HG03521 (cell line): ENCODE results near the gene BLTP3B.
"Not testable (repeated sequence)": the region's sequence is repeated elsewhere in the genome, so short reads cannot be mapped to it uniquely, and the experiment has no call there.

Source experiments
- ATAC-seq: cut with Tn5 transposase; IDR thresholded peaks from one replicate; pipeline ENCODE4 v1.9.1; 2021; ENCODE audit warnings: mild to moderate bottlenecking, moderate library complexity; ENCODE audit not compliant: unreplicated experiment

BLTP3B gene

GRCh38 chr12:100142851-100143559 is at the start of gene BLTP3B:
Gene BLTP3B (minus strand): TSS chr12:100142874. CDS start chr12:100142635, 239 bp downstream.
- peak; percentile 80 for ATAC-seq

- no peak for ATAC-seq
Measured at GRCh38 chr12:100189636-100190394, 47.1 kb upstream of the BLTP3B start.

GRCh38 chr12:100188888-100189635 is 46.4 kb upstream of the BLTP3B start:
- not testable (repeated sequence) for ATAC-seq

GRCh38 chr12:100187857-100188519 is 45.3 kb upstream of the BLTP3B start:
- ATAC-seq, result no peak

GRCh38 chr12:100187068-100187467 is 44.4 kb upstream of the BLTP3B start:
- no peak for ATAC-seq

GRCh38 chr12:100186071-100186470 is 43.4 kb upstream of the BLTP3B start:
- no peak for ATAC-seq

- peak; percentile 49 for ATAC-seq
Measured at GRCh38 chr12:100185361-100185894, 42.8 kb upstream of the BLTP3B start.

- no peak for ATAC-seq
Measured at GRCh38 chr12:100184549-100185145, 42.0 kb upstream of the BLTP3B start.

- ATAC-seq, result no peak
Measured at GRCh38 chr12:100179252-100179651, 36.6 kb upstream of the BLTP3B start.

- ATAC-seq, result not testable (repeated sequence)
Measured at GRCh38 chr12:100176493-100176892, 33.8 kb upstream of the BLTP3B start.

GRCh38 chr12:100174495-100174894 is 31.8 kb upstream of the BLTP3B start:
- ATAC-seq, result no peak

- ATAC-seq, result no peak
Measured at GRCh38 chr12:100173111-100173510, 30.4 kb upstream of the BLTP3B start.

- no peak for ATAC-seq
Measured at GRCh38 chr12:100171248-100171647, 28.6 kb upstream of the BLTP3B start.

GRCh38 chr12:100170313-100170858 is 27.7 kb upstream of the BLTP3B start:
- no peak for ATAC-seq

GRCh38 chr12:100169345-100169744 is 26.7 kb upstream of the BLTP3B start:
- ATAC-seq, result no peak

GRCh38 chr12:100168562-100168961 is 25.9 kb upstream of the BLTP3B start:
- no peak for ATAC-seq

GRCh38 chr12:100166232-100166631 is 23.6 kb upstream of the BLTP3B start:
- ATAC-seq, result no peak

GRCh38 chr12:100165356-100165755 is 22.7 kb upstream of the BLTP3B start:
- ATAC-seq, result no peak

GRCh38 chr12:100164153-100164704 is 21.6 kb upstream of the BLTP3B start:
- no peak for ATAC-seq
